HepG2 (cell line): ENCODE measurements around the gene PAQR7. TPM values are rescaled to one million over a fixed set of nuclear protein-coding genes. Genes with fewer than 3 reads are reported as not detected.
A peak's percentile ranks its signal among the peaks of the same experiment; 100 is the strongest.

Experiments
- ATF7 ChIP-seq, 2 experiments: fragments of 450-650 bp in 1 of 2; sonication (generic) in 1 of 2; formaldehyde crosslinking in 1 of 2; IDR thresholded peaks; 2 replicates each; pipeline versions ENCODE4 v1.4.0 to v1.6.1; 2016 to 2020; ENCODE audit warnings: antibody characterized with exemption in 1 of 2, mild to moderate bottlenecking in 1 of 2, missing genetic modification reagents in 1 of 2
- BORCS8-MEF2B ChIP-seq: sonication (generic); formaldehyde crosslinking; IDR thresholded peaks from 2 replicates; pipeline ENCODE4 v1.8.0; 2022; ENCODE audit warnings: mild to moderate bottlenecking, missing genetic modification reagents
- HNRNPLL ChIP-seq: fragments of 200-400 bp; formaldehyde crosslinking; IDR thresholded peaks from 2 replicates; pipeline ENCODE4 v1.6.1; 2017; ENCODE audit warnings: mild to moderate bottlenecking, low read depth, low read length; ENCODE audit not compliant: poor library complexity, severe bottlenecking
- JUN ChIP-seq: sonication (generic); formaldehyde crosslinking; IDR thresholded peaks from 2 replicates; pipeline ENCODE4 v1.4.0; 2020; ENCODE audit warnings: mild to moderate bottlenecking, missing genetic modification reagents
- NRL ChIP-seq: sonication (generic); formaldehyde crosslinking; IDR thresholded peaks from 2 replicates; pipeline ENCODE4 v1.5.0; 2020; ENCODE audit warnings: missing genetic modification reagents, mild to moderate bottlenecking, moderate library complexity, borderline replicate concordance
- PTBP1 ChIP-seq: fragments of 200-400 bp; formaldehyde crosslinking; IDR thresholded peaks from 2 replicates; pipeline ENCODE4 v1.6.1; 2018; ENCODE audit warnings: low read length, low read depth; ENCODE audit not compliant: poor library complexity, severe bottlenecking
- SRY ChIP-seq: sonication (generic); formaldehyde crosslinking; IDR thresholded peaks from 2 replicates; pipeline ENCODE4 v1.8.0; 2022; ENCODE audit warnings: mild to moderate bottlenecking, missing genetic modification reagents
- U2AF1 ChIP-seq: fragments of 200-400 bp; formaldehyde crosslinking; optimal IDR thresholded peaks from 2 replicates; pipeline ENCODE3; 2017; ENCODE audit warnings: mild to moderate bottlenecking, low read depth, low read length
- USF2 ChIP-seq, 2 experiments: sonication (generic) in 1 of 2; formaldehyde crosslinking in 1 of 2; IDR thresholded peaks; 2 replicates each; pipeline versions ENCODE4 v1.5.1 to v1.6.1; 2011 to 2020; ENCODE audit warnings: borderline replicate concordance in 1 of 2, low read depth in 1 of 2, low read length in 1 of 2, mild to moderate bottlenecking in 1 of 2, missing genetic modification reagents in 1 of 2, moderate library complexity in 1 of 2
- ZNF343 ChIP-seq: sonication (generic); formaldehyde crosslinking; IDR thresholded peaks from 2 replicates; pipeline ENCODE4 v1.4.0; 2020; ENCODE audit warnings: mild to moderate bottlenecking, missing genetic modification reagents
- ZNF687 ChIP-seq: sonication (generic); formaldehyde crosslinking; IDR thresholded peaks from 2 replicates; pipeline ENCODE4 v1.5.1; 2020; ENCODE audit warnings: mild to moderate bottlenecking, missing genetic modification reagents, moderate library complexity
- ZNF746 ChIP-seq: sonication (generic); formaldehyde crosslinking; IDR thresholded peaks from 2 replicates; pipeline ENCODE4 v1.8.0; 2022; ENCODE audit warnings: mild to moderate bottlenecking, missing genetic modification reagents
- ZNF782 ChIP-seq: sonication (generic); formaldehyde crosslinking; IDR thresholded peaks from 2 replicates; pipeline ENCODE4 v1.4.0; 2020; ENCODE audit warnings: missing genetic modification reagents, mild to moderate bottlenecking, borderline replicate concordance
- ZNF891 ChIP-seq: sonication (generic); formaldehyde crosslinking; IDR thresholded peaks from 2 replicates; pipeline ENCODE4 v1.5.0; 2020; ENCODE audit warnings: mild to moderate bottlenecking, missing genetic modification reagents
- polyA plus RNA-seq, 8 experiments: library from polyadenylated mRNA; depleted of rRNA in 3 of 8; stranded (reverse) in 7 of 8; unstranded in 1 of 8; fragments of >200 nt; fragmentation: Illumina TruSeq in 4 of 8; extraction: Trizol in 4 of 8; gene quantifications; 2 replicates each; pipeline versions ENCODE4 v1.2.1 to v1.2.3, GENCODE V29; 2011 to 2016; ENCODE audit warnings: low read depth in 4 of 8, missing spikeins in 1 of 8, mixed read lengths in 1 of 8; ENCODE audit not compliant: insufficient read depth in 1 of 8
- total RNA-seq, 5 experiments: library from RNA; depleted of rRNA; stranded (reverse); fragments of >200 nt; fragmentation: Illumina TruSeq; extraction: Trizol; gene quantifications; 2 replicates each; pipeline ENCODE4 v1.2.3, GENCODE V29; 2016; ENCODE audit warnings: low read depth in 1 of 5

The PAQR7 gene
- total and polyA plus RNA-seq, 2 of the 13 experiments (the other 11 are each of a cell fraction or from before 2014, with no cell fraction given): 13.2 to 16.6 TPM

GRCh38 chr1:25906644-25907300 is 31.3 kb upstream of the PAQR7 start (continued):
- peak; percentile 5; the same call in 1 of the 2 replicates for TF ChIP-seq ZNF687
- peak; percentile 15; the same call in 1 of the 2 replicates for TF ChIP-seq ZNF891
- 0 out of 2 replicates have a peak, but pooled peaks have one; percentile 3 for TF ChIP-seq BORCS8-MEF2B
- 0 out of 2 replicates have a peak, but pooled peaks have one; percentile 8 for TF ChIP-seq NRL (CRISPR knock-in tag)
- TF ChIP-seq ZNF746: no peak
- 0 out of 2 replicates have a peak, but pooled peaks have one; percentile 52 for TF ChIP-seq JUN (CRISPR knock-in tag)
- TF ChIP-seq PTBP1: peak; percentile 41
- TF ChIP-seq HNRNPLL: peak; percentile 10
- peak; percentile 60 for TF ChIP-seq ATF7 (IDR thresholded peaks at IDR 0.05)
- no peak for TF ChIP-seq ATF7 (CRISPR knock-in tag; IDR thresholded peaks at IDR 0.05)
- no peak for TF ChIP-seq SRY (CRISPR knock-in tag)
- TF ChIP-seq ZNF782 (CRISPR knock-in tag): 0 out of 2 replicates have a peak, but pooled peaks have one; percentile 26
- TF ChIP-seq ZNF343 (CRISPR knock-in tag): 0 out of 2 replicates have a peak, but pooled peaks have one; percentile 16
- TF ChIP-seq USF2 (IDR thresholded peaks at IDR 0.05; ENCODE audit: low read depth, low read length): no peak
- peak; percentile 71 for TF ChIP-seq USF2 (CRISPR knock-in tag; IDR thresholded peaks at IDR 0.05; ENCODE audit: borderline replicate concordance)
- TF ChIP-seq U2AF1: no peak
- TF ChIP-seq, all 625 proteins: peak for 21
